Stimulated activated CD4-positive, alpha-beta T cell treated with anti-CD3 and anti-CD28 coated beads, Interleukin-4, amount 100 ng/mL, for 1 hour (primary cell): Measurements from ENCODE around the gene ADAMTS2.

Experiments used
- DNase-seq: peaks from one replicate; pipeline ENCODE4 v3.0.0-alpha.2; 2020

Gene ADAMTS2

GRCh38 chr5:179134511-179134910, 210.8 kb downstream of the ADAMTS2 start:
- no peak for DNase-seq

- DNase-seq, result no peak
Measured at GRCh38 chr5:179132586-179133355, 212.5 kb downstream of the ADAMTS2 start.

- no peak for DNase-seq
Measured at GRCh38 chr5:179131886-179132585, 213.2 kb downstream of the ADAMTS2 start.

GRCh38 chr5:179131321-179131835, 213.9 kb downstream of the ADAMTS2 start:
- no peak for DNase-seq

GRCh38 chr5:179130101-179130681, 215.1 kb downstream of the ADAMTS2 start:
- no peak for DNase-seq

GRCh38 chr5:179129607-179130071, 215.6 kb downstream of the ADAMTS2 start:
- no peak for DNase-seq

- no peak for DNase-seq
Measured at GRCh38 chr5:179128976-179129375, 216.3 kb downstream of the ADAMTS2 start.

- DNase-seq, result no peak
Measured at GRCh38 chr5:179128041-179128365, 217.3 kb downstream of the ADAMTS2 start.

GRCh38 chr5:179127136-179128040, 217.9 kb downstream of the ADAMTS2 start:
- DNase-seq, result no peak

- DNase-seq, result no peak
Measured at GRCh38 chr5:179126506-179126991, 218.7 kb downstream of the ADAMTS2 start.

GRCh38 chr5:179125789-179126505, 219.3 kb downstream of the ADAMTS2 start:
- no peak for DNase-seq

- no peak for DNase-seq
Measured at GRCh38 chr5:179124853-179125788, 220.1 kb downstream of the ADAMTS2 start.

GRCh38 chr5:179124273-179124852, 220.9 kb downstream of the ADAMTS2 start:
- no peak for DNase-seq

GRCh38 chr5:179123491-179124272, 221.6 kb downstream of the ADAMTS2 start:
- DNase-seq, result no peak

GRCh38 chr5:179123109-179123426, 222.2 kb downstream of the ADAMTS2 start:
- no peak for DNase-seq

- DNase-seq, result no peak
Measured at GRCh38 chr5:179122411-179123108, 222.7 kb downstream of the ADAMTS2 start.

GRCh38 chr5:179121667-179122111, 223.6 kb downstream of the ADAMTS2 start:
- DNase-seq, result no peak

- no peak for DNase-seq
Measured at GRCh38 chr5:179120951-179121666, 224.2 kb downstream of the ADAMTS2 start.
